ENCODE data around the gene NR1D1. TPM values are rescaled to one million over a fixed set of nuclear protein-coding genes. Genes with fewer than 3 reads are reported as not detected.
A peak's percentile ranks its signal among the peaks of the same experiment; 100 is the strongest.

The NR1D1 gene
- total RNA-seq, 4 donors from 2014 or later, result 62.1 to 184 (median 96.0) TPM

DNA sequence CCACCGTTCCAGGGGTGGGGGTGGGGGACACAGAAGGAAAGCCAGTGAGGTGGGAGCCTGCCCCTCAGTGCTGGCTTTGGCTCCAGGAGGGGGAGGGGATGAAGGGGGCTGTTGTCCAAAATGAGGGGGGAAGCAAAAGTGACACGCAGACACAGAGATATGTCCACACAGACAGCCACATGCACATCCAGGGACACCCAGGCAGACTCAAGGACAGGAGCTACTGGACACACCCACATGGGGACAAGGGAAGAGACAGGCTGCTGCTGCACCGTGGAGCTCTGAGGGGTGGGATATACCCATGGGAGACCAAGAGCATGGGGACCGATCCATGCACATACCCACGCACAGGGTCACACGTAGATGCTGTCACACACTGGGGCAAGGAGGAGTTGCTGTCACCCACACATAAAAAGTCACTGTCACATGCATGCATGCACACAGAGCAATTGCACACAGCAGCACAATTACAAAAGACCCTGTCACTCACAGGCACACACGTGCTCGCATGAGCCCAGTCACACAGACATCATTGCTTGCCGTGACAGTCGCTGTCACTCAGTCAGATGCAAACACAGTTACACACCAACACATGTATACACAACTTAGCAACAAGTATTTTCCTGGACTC lies 36.4 kb downstream of the NR1D1 start:
- no peaks in the 10 kb centered on the region for H3K9me3 ChIP-seq
- peaks cover 84% of the 10 kb centered on the region for H3K4me1 ChIP-seq
- TF ChIP-seq CTCF (IDR thresholded peaks at IDR 0.05) (no peak), EP300 (IDR thresholded peaks at IDR 0.05) (no peak)
- H3K4me3 ChIP-seq, result peak overlapping the region; percentile 74
- WGBS, result 10% methylated on average over 8 of the region's 10 CpGs
- no peaks in the 10 kb centered on the region for H3K27me3 ChIP-seq
- DNase-seq (ENCODE audit: low spot score in 2 of 2), result no peak
- peak overlapping the region; percentile 91 for H3K27ac ChIP-seq
- H3K36me3 ChIP-seq, result no peaks in the 10 kb centered on the region

GRCh38 chr17:40063187-40063771 lies 37.1 kb downstream of the NR1D1 start:
- H3K9me3 ChIP-seq, result no peaks in the 10 kb centered on the region
- H3K27me3 ChIP-seq, result no peaks in the 10 kb centered on the region
- peak overlapping the region; percentile 91 for H3K27ac ChIP-seq
- no peak for TF ChIP-seq CTCF (IDR thresholded peaks at IDR 0.05)
- no peak for TF ChIP-seq POLR2A (IDR thresholded peaks at IDR 0.05)
- TF ChIP-seq EP300 (IDR thresholded peaks at IDR 0.05), result no peak
- no peak for TF ChIP-seq POLR2AphosphoS5 (IDR thresholded peaks at IDR 0.05)
- peak; percentile 89 to 92 for DNase-seq (ENCODE audit: low spot score in 2 of 2)
- 1% methylated on average over 19 of the region's 42 CpGs for WGBS
- no peaks in the 10 kb centered on the region for H3K36me3 ChIP-seq
- H3K4me3 ChIP-seq, result peak overlapping the region; percentile 74
- H3K4me1 ChIP-seq, result peaks cover 77% of the 10 kb centered on the region

DNA sequence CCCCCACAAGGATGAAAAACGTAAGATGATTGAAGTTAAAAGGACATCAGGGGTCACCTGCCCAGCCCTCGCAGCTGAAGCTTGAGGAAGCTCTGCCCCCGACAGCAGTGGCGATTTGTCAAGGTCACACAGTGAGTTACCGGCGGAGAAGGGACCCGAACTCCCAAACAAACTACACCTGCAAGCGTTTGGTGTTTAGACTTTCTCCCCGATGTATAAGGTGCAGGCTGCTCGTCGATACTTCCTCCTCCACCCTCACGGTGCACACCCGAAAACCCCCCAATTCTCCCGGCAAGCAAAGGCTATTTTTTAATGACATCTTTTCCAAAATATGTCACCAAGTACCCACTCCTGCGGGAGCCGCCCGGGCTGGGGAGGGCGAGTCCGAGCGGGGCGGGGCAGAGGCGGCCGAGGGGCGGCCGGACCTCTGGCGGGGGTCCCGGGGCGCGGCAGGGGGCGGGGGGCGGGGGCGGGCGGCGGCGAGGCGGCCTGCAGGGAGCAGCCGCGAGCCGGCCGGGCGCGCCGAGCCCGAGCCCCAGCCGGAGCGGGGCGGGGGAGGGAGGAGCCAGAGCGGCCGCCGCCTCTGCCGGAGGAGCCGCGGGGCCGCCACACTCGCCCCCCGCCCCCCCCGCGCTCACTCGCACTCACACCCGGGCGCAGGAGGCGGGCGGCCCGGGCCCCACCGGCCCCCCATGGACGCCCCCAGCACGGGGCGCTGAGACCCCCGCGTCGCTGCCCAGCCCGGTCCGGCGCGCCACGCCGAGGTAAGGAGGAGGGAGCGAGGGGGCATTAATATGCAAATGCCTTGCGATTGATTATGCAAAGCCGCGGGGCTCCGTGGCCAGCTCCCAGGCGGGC lies 37.8 kb downstream of the NR1D1 start, which contains the start of gene THRA:
Gene THRA, plus strand, starts transcription at position 637 of the 858 bp plus-strand sequence. CDS start 11,524 bp downstream, outside the sequence.
- DNase-seq (ENCODE audit: low spot score in 2 of 2), result peak in 1 of 2 donors; percentile 77
- Histone ChIP-seq H3K9me3 (no peaks in the 10 kb centered on the region), H3K4me3 (peak within 1 kb of the TSS; percentile 74), H3K27ac (peak within 1 kb of the TSS; percentile 91), H3K36me3 (no peaks in the 10 kb centered on the region), H3K4me1 (peaks cover 72% of the 10 kb centered on the region), H3K27me3 (no peaks in the 10 kb centered on the region)
- TF ChIP-seq CTCF (IDR thresholded peaks at IDR 0.05) (no peak), EP300 (IDR thresholded peaks at IDR 0.05) (no peak), POLR2A (IDR thresholded peaks at IDR 0.05) (no peak), POLR2AphosphoS5 (IDR thresholded peaks at IDR 0.05) (no peak)
- WGBS, result 11% methylated on average over 6 of the region's 83 CpGs

DNA sequence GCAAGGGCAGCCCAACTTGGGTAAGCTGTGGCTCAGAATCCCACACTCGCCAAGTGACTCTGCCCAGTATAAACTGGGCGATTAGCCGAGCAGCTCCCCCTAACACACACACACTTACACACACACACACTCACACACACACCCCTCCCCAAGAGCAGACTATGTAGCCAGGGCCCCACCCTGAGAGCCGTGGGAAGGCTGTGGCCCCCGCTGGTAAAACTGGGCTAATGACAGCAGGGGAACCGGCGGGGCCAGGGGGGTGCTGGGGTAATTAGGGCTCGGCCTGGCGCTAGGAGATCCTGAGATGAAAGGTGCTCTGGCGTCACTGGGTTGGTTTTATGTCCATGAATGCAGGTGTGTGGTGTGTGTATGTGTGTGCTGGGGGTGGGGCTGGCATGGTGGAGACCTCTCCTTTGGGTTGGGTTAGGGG lies 38.8 kb downstream of the NR1D1 start:
- no peak for DNase-seq (ENCODE audit: low spot score in 2 of 2)
- WGBS, result 58% methylated on average over 9 of the region's 10 CpGs
- H3K27ac ChIP-seq, result peak overlapping the region; percentile 91
- H3K4me3 ChIP-seq, result no peak overlapping the region
- no peaks in the 10 kb centered on the region for H3K9me3 ChIP-seq
- H3K36me3 ChIP-seq, result no peaks in the 10 kb centered on the region
- peaks cover 63% of the 10 kb centered on the region for H3K4me1 ChIP-seq
- TF ChIP-seq POLR2A (IDR thresholded peaks at IDR 0.05) (no peak), CTCF (IDR thresholded peaks at IDR 0.05) (no peak), EP300 (IDR thresholded peaks at IDR 0.05) (no peak), POLR2AphosphoS5 (IDR thresholded peaks at IDR 0.05) (no peak)
- H3K27me3 ChIP-seq, result no peaks in the 10 kb centered on the region

All from suprapubic skin (tissue), 4 donors.